GM12891 (cell line): ENCODE results near the gene ZNF22.

ENCODE experiments used
- DNase-seq: peaks from one replicate; pipeline ENCODE4 v3.0.0; 2011; ENCODE audit warnings: low spot score; ENCODE audit not compliant: insufficient read length
- FAIRE-seq: peaks from 2 replicates; lab custom pipeline; 2011; peaks lifted over from hg19 to GRCh38; lab: Jason Lieb, UNC
- PAX5 ChIP-seq: IDR thresholded peaks from 2 replicates; pipeline ENCODE4 v1.6.1; 2011; ENCODE audit warnings: low read length, moderate library complexity, mild to moderate bottlenecking; ENCODE audit not compliant: insufficient read depth, severe bottlenecking
- POLR2A ChIP-seq: IDR thresholded peaks from 2 replicates; pipeline ENCODE4 v1.6.1; 2011; ENCODE audit warnings: low read depth, low read length, control low read depth
- POLR2AphosphoS5 ChIP-seq: IDR thresholded peaks from 2 replicates; pipeline ENCODE4 v1.6.1; 2011; ENCODE audit warnings: low read depth, low read length, control low read depth
- POU2F2 ChIP-seq: IDR thresholded peaks from 2 replicates; pipeline ENCODE4 v1.6.1; 2011; ENCODE audit warnings: low read depth, mild to moderate bottlenecking, control low read depth, low read length, moderate library complexity
- SPI1 ChIP-seq: IDR thresholded peaks from 2 replicates; pipeline ENCODE4 v1.6.1; 2011; ENCODE audit warnings: low read depth, low read length, control low read depth
- TAF1 ChIP-seq: IDR thresholded peaks from 2 replicates; pipeline ENCODE4 v1.6.1; 2011; ENCODE audit warnings: low read depth, low read length, control low read depth

Gene ZNF22

GRCh38 chr10:44993922-44994751 is 6.6 kb upstream of the ZNF22 start:
- FAIRE-seq (no peak), DNase-seq (no peak)
- no peak for TF ChIP-seq PAX5
- no peak for TF ChIP-seq POLR2A
- no peak for TF ChIP-seq SPI1

DNA sequence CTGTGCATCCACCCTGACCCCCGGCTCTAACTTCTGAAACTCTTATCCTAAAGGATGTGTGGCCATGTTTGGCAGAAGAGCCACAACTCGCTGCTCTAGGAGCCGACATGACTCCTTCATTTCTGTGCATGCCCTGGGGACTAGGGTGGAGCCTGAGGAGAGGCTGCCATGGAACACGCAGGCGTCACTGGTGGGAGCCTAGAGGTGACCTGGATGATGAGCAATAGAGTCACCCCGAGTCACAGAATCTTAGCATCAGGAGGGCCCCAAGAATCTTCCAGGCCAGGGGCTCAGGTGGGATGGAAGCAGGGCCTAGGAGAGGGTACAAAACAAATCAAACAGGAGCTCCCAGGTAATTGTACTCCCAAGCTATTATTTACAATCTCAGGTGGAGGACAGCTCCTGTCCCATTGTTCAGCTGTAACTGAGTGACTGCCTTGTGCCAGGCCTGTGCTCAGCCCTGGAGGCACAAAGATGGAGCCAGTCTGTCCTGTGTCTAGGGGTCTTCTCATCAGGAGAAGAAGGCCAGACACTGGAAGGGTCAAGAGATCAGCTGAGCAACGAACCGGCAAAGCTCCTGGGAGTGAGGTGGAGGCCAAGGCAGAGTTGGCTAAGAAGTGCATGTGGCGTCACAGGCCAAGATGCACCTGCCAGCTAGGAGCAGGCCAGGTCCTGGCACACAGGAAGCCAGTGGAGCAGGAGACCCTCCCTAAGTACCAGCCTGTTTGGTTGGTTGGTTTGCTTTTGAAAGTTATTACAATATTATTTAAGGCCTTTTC is 5.8 kb upstream of the ZNF22 start:
- DNase-seq (no peak), FAIRE-seq (no peak)
- TF ChIP-seq POU2F2 (no peak), SPI1 (no peak), POLR2A (no peak), TAF1 (no peak), POLR2AphosphoS5 (no peak), PAX5 (no peak)

DNA sequence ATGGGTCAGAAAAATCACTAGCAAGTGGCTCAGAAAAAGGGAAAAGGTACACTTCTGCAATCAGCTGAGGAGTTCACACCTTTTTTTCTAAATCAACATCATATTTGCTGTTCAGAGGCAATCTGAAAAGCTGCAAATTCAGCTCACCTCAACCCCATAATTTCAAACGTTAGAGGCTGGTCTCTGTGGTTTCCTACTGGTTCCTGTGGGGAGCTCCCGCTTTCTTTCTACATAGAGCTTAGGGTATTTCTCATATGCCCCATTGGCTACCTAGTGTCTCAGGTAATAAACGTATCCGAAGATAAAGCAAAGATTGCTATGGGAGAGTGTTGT is 5.2 kb upstream of the ZNF22 start:
- no peak for DNase-seq
- FAIRE-seq: no peak
- TF ChIP-seq POLR2AphosphoS5 (no peak), TAF1 (no peak), PAX5 (no peak), POLR2A (no peak), POU2F2 (no peak), SPI1 (no peak)

DNA sequence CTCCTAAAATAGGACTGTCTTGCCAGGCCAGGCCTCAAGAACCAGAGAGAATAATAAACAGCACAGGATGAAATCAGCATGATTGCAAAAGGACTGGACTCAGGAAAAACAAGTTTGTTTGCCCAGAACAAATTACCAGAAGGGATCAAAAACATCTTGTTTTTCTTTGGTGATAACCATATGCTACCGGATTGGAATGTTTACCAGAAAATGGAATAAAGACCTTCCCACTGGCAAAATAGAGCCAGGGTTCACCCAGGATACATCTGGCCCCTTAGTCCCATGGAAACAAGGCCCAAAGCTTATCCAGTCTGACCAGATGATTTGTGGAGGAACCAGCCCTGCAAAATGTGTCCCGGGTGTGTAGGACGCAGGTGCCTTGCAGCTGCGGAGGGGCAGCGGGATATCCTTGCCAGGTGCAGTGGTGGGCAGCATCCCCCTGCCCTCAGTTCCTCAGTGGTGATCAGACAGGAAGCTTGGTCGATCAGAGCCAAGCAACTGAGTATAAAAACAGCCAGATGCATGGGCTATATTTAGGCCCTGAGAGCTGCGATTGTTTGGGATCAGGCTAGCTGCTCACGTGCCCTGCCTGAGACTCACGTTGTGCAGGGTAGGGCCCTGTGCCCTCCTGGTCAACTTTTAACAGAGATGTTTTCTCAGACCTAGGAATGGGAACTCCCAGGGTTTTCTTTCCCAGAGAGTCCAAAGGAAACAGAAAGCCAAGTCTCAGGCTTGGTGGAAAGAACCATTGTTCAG is 4.6 kb upstream of the ZNF22 start:
- FAIRE-seq (no peak), DNase-seq (no peak)
- no peak for TF ChIP-seq TAF1
- TF ChIP-seq SPI1: no peak
- no peak for TF ChIP-seq POLR2A

DNA sequence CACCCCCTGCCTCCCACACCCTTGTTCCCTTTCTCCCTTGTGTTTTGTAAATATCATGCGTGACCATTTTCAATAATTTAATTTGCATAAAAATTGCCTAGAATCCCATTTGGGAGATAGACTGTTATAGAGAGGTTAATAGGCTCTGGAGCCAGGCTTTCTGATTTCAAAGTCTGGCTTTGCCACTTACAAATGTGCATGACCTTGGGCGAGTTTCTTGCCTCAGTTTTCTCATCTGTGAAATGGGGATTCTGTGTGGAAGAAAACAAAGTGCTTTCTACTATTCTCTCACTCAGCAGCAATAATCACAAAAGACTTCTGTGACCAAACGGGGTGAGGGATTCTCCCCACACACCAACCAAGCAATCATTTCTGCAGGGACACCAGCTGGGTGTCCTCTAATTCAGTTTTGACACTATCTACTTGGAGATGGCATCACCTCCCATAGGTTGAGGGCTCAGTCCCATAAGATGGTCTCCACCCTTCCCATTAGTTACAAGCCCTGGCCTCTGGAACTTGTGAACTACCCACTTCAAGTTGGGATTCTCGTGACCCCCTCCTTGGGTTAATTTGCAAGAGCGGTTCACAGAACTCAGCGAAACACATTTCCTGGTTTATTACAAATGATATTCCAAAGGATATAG is 3.5 kb upstream of the ZNF22 start:
- FAIRE-seq (no peak), DNase-seq (no peak)
- TF ChIP-seq POU2F2 (no peak), POLR2AphosphoS5 (no peak), PAX5 (no peak), TAF1 (no peak), POLR2A (no peak), SPI1 (no peak)

DNA sequence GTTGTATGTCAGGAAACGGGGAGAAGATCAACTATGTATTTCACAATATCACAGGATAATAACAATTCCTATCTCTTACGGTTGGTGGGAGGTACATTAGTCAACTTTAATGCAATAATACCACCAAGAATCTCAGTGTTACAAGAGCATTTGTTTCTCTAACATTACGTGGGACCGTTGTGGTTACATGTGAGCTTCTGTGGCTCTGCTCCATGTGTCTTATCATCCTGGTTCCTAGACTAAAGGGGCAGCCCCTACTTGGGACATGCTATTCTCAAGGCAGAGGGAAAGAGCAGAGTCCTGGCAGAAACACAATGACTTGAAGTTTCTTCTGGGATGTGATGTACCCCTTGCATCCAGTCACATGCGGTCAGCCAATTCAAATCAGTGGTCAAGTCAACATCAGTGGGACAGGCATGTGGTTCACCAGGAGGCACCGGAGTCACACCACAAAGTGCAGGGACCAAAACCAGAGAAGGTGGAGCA is 2.5 kb upstream of the ZNF22 start:
- FAIRE-seq (no peak), DNase-seq (no peak)
- TF ChIP-seq POLR2A (no peak), SPI1 (no peak), POLR2AphosphoS5 (no peak), POU2F2 (no peak), PAX5 (no peak), TAF1 (no peak)

GRCh38 chr10:45000138-45000751 is 478 bp upstream of the ZNF22 start:
- FAIRE-seq: no peak
- DNase-seq: no peak
- no peak for TF ChIP-seq TAF1
- TF ChIP-seq POLR2A: no peak
- TF ChIP-seq POU2F2: no peak
- TF ChIP-seq POLR2AphosphoS5: no peak
- no peak for TF ChIP-seq PAX5
- no peak for TF ChIP-seq SPI1

- TF ChIP-seq TAF1 (no peak), POU2F2 (peak; percentile 57; the same call in 1 of the 2 replicates)
- DNase-seq: peak; percentile 55
- FAIRE-seq: peak; percentile 76
These were observed 842 bp downstream of the ZNF22 start for GRCh38 chr10:45001381-45002148.
